LNCAP (cell line): ENCODE measurements around the gene PSORS1C2.

Source experiments
- CTCF ChIP-seq: fragments of 450-650 bp; IDR thresholded peaks from 2 replicates; pipeline ENCODE4 v1.5.1; 2017; ENCODE audit warnings: mild to moderate bottlenecking

PSORS1C2 gene

GRCh38 chr6:31092238-31092637 is 46.6 kb downstream of the PSORS1C2 start:
- TF ChIP-seq CTCF: no peak

- no peak for TF ChIP-seq CTCF
Measured at GRCh38 chr6:31091680-31092079, 47.2 kb downstream of the PSORS1C2 start.

- TF ChIP-seq CTCF: no peak
Measured at GRCh38 chr6:31090973-31091364, 47.9 kb downstream of the PSORS1C2 start.

GRCh38 chr6:31090275-31090972 is 48.4 kb downstream of the PSORS1C2 start:
- no peak for TF ChIP-seq CTCF
